Activated naive CD8-positive, alpha-beta T cell treated with anti-CD3 and anti-CD28 coated beads, Interleukin-2, amount 50 U/mL, for 16 hours (primary cell): ENCODE measurements around the gene C1QBP.
"Not testable (repeated sequence)": the region's sequence is repeated elsewhere in the genome, so short reads cannot be mapped to it uniquely, and the experiment has no call there.

ENCODE experiments used
- DNase-seq: peaks from one replicate; pipeline ENCODE4 v3.0.0-alpha.2; 2020; ENCODE audit warnings: low read depth, low spot score

Gene C1QBP

DNA sequence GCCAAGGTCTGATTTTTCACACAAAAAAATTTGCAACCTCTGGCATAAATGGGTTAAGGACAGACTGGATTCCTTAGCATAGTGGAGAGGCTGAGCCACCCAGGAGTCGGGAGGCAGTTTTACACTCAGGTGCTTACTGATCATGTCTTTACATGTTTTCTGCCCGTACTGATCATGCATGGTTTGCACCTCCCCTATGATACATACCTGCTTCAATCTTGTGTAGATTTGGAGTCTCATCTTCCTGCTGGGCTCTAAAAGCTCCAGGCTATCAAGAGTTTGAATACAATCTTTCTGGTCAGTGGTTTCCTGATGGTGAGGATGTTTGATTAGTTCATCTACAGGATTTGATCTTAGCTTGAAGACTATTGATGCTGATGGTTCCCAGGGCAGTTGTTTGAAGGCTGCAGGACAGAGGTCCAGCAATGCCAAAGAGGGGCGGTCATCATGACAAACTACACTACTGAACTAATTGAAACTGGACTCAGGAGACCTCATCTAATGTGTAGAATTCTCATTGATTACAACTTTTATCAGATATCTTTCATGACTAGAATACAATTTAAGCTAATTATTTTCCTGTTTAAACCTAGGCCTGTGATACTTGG lies 6.9 kb downstream of the C1QBP start:
- DNase-seq, result no peak

DNA sequence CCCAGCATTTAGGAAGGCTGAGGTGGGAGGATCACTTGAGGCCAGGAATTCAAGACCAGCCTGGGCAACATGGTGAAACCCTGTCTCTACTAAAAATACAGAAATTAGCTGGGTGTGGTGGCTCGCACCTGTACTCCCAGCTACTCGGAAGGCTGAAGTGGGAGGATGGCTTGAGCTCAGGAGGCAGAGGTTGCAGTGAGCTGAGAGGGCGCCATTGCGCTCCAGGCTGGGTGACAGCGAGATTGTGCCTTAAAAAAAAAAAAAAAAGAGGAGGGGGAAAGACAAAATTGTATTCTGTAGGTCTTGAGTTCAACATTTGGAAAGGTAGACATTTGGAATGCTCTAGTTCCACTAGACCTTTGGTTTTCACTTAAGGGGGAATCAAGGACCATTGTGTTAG lies 7.7 kb downstream of the C1QBP start:
- not testable (repeated sequence) for DNase-seq

DNA sequence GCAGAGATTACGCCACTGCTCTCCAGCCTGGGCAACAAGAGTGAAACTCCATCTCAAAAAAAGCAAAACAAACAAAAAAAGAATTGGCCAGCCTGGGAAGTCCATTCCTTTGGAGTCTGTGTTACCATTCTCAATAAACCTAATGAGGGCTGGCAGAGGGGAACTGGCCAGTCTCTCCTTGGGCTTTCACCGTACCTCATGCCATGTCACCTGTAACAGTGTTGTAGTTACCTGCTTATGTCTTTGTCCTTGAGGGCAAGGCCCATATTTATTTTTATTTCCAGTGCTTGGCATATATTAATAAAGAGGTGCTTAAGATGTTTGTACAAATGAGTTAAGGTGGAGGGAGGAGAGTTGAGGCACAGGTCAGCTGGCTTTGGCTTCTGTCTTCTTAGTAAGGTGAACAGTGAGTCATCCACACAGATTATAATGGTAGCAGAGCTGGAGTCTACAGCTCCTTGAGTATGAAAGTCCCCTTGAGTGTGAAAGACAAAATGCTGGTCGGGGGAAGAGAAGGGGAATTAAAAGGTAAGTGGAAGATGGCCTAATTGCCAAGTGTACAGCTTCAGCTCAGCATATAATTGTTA lies 8.4 kb downstream of the C1QBP start:
- no peak for DNase-seq

DNA sequence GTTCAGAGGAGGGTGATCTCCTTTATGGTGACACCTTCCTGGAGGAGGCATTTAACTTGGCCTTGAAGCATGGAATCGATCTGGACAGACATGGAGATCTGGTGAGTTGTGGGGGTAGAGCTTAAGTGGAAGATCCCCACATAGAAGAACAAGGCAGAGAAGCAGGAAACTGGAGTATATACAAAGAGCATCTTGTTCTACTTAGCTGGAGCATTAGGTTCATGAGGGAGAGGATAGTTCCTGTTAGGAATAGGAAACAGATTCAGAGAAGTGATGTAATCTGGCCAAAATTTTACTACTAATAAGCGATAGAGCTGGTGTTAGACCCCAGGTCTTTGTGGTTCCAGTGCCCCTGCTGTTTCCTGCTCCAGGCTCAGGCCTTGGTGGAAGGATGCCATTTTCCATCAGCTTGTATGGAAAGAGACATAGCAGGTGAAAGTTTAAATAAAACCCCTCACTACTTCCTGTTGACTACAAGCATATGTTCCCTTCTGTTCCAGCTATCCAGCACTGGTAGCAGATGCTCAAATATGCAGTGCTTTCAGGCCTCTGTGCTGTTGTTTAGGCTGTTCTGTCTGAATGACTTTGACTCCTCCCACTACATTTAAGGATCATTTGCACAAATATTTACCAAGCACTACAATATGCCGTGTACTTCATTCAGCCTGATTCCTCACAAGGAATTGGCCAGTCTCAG lies 9.6 kb downstream of the C1QBP start:
- no peak for DNase-seq

DNA sequence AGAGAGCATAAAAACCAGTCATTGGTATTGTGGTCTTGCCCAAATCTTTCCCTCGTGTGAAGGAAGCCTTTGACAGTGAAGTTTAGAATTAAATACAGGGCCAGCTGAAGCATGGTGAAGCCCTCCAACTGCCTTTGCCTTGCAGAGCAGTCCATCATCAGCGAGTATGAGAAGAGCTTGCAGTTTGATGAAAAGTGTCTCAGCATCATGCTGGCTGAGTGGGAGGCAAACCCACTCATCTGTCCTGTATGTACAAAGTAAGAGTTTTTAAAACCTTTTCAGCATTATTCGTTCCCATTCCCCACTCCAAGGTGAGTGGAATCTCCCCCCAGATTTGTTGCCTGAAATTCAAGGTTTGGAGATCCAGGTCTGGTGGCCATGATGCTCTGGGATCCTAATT lies 13.1 kb downstream of the C1QBP start:
- DNase-seq, result no peak

DNA sequence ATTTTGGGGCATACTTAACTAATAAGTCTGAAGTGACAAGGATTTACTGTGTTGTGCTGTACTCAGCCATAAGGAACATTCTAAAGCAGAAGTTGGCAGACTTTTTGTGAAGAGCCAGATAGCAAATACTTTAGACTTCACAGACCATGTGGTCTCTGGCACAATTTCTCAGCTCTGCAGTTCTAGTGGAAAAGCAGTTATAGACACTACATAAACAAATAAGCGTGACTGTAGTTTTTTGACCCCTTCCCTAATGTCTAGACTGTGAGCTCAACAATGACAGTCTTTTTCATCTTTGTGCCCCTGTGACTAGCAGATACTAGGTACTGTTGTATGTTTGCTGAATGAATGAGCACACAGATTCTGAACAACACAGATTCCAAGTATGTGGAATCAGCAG lies 14.0 kb downstream of the C1QBP start:
- no peak for DNase-seq

DNA sequence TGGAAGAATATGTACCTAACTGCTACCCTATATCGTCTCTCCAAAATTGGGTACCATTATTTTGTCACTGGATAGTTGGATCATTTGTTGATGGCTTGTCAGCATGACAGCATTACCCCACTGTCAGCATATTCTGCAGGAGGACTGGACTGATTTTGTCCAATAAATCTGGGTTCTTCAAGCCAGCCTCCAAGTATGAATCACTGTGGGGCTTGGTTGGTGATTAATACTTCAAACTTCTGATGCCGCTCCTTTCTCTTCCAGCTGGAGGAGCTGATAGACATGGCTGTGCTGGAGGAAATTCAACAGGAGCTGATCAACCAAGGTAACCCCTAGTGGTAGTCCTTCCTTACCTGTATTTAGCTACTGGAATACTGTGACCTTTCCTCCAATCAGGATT lies 16.4 kb downstream of the C1QBP start:
- no peak for DNase-seq

DNA sequence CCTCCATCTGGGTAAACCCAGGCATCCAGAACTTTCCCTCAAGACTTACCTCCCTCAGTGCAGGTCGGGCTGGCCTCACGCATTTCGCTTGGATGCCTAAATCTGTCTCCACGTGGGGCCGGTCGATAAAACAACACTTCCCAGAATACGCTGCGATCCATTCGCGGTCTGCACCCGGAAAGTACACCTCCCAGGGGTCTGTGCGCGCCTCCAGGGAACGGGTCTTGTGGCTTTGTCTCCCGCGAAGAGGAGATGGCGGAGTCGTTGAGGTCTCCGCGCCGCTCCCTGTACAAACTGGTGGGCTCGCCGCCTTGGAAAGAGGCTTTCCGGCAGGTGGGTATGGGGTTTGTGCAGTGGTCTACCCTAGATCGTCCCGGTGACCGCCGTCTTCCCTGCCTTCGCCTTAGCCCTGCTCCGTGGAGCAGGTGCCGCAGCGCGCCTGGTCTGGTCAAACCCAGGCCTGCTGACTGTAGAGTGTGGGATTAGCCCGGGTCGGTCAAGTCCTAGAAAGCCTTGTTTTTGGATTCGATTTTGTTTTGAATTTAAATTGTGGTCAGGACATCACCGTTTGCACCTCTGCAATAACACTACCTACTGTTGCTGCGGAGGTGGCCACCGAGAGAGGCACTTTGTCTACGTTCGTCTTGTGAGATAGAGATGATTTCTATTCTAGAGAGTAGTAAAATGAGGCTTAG lies 18.8 kb downstream of the C1QBP start, which contains the start of gene RPAIN:
Gene RPAIN, plus strand, starts transcription at position 224 of the 695 bp plus-strand sequence. Its CDS starts 29 bp downstream, at position 253.
- peak; percentile 64 for DNase-seq

DNA sequence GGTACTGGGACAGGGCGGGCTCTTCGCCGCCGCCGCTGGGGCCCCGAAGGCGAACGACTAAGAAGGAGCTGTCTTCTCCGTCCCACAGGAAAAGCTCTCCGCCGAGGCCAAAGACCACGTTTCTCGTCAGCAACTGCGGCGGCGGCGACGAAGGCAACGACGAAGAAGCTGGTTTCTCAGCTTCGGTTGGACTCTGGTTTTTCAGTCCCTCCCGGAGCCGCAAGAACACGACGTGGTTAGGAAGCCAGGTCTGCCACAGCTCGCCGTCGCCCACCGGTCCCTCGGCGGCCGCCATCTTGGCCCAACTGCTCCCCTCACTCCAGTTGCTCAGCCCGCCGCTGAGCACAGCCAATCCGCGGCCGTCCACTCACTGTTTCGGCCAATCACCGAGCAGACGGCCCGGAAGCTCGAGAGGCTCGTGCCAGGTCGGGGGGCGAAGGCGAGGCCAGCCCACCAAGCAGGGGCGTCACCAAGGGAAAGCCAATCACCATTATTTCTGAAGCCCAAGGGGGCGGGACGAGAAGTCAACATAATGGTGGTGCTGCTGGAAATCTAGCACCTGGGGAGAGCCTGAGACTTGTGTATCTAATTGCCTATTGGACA lies 19.5 kb downstream of the C1QBP start, which contains the start of gene NUP88:
Gene NUP88, minus strand, starts transcription at position 307 of the 603 bp plus-strand sequence. Its CDS starts 12 bp downstream, at position 295.
- peak; percentile 97 for DNase-seq

DNA sequence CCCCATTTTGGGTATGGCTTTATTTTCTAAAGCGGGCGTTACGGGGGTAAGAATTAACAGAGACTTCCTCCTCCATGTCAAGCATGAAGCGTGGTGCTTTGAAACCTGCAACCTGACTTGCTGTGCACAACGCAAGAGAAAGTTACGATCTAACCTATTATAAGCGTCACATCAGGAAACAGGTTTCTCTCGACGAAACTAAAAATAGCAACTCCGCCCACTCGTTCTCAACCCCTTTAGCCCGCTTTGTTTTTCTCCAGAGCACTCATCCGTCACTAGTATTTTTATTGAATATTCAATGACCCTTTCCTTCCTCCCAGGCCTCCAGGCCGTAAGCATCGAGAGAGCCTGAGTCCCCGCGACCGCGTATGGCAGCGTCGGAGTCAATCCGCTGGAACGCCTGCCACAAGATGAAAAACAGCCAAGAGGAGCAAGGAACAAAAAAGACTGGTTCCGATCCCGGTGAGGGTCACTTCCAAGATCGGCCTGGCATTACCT lies 20.0 kb downstream of the C1QBP start:
- DNase-seq, result peak; percentile 60

DNA sequence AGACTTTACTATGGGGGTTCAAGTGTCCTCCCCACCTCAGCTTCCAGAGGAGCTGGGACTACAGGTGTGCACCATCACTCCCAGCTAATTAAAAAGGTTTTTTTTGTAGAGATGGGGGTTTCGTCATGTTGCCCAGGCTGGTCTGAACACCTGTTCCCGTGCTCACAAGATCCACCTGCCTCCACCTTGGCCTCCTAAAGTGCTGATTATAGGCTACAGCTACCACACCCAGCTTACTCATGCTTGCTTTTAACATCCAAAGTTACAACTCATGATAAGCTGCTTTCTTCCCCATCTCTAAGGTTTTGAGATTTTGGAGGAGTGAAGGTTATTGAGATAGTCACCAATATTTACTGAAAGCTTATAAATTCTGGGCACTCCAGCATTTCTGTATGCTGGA lies 22.1 kb downstream of the C1QBP start:
- no peak for DNase-seq

DNA sequence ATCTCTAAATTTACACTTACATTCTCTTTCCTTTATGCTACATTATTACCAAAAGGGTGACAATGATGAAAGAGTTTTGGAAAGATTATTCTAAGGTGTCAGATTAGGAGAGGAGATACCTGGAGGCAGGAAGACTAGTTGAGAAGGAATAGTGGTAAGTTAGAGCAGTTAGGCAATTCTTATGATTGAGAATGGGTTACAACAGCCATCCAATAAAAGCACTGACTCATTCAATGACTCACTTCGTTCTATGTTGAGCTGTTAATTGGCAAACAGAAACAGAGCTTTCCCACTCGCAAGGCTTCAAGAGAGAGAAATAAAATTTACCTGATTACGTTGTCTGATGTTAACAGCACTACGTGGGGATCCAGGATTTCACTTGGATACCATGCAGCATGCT lies 25.3 kb downstream of the C1QBP start:
- no peak for DNase-seq

DNA sequence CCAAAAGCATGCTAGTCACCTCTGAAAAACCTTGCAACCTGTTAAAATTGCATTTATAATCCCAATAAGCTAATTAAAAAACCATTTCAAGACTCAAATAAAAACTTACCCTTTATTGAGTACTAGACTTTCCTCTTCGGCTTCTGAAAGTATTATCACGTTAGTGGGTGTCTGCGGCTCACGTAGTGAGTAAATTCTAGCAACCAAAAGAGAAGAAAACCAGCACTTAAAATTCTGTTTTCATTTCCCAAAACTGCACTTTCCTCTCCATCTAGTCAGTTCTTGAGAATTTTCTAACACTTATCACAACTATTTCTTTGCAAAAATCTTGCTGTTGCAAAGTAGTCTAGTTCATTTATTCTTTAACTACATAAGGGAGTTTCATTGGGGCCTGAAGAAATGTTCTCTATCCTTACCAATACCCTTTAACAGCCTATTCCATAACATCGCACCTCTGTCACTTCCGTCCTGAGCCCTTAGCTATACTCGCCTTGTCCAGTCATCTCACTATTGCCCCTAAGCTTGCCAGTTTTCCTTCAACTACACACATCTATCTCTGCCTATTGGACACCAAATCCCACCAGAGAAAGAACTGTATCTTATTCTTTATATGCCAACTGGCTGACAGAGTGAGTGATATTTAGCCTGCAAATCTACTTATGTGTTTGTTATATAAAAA lies 28.2 kb downstream of the C1QBP start:
- no peak for DNase-seq

DNA sequence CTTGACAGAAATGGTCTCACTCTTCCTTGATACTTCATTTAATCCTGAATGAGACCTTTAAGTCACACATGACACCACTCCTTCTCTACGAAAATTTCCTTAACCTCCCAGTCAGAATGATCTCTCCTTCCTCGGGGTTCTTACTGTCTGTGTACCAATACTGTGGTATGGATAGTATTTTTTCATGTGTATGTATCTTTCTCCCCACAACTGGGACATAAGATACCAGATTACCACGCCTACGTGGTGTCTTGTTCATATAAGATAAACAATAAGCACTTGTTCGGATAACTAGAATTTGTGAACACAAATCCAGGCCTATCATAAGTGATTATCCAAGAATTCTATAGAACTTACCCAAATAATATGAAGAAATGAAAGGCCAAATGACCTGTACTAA lies 30.8 kb downstream of the C1QBP start:
- DNase-seq, result no peak

DNA sequence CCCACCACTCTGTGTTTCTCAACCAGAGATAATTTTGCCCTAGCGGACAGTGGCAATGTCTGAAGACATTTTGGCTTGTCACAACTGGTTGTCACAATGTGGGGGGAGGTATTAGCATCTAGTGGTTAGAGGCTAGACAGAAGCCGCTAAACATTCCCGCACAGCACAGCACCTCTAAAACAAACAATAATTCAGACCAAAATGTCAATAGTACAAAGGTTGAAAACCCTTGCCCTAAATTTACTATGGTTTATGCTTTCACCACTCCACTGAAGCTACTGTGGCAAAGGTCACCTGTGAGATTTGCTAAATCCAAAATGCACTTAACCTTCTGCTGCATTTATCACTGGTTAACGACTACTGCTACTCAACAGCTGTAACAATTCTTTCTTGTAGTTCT lies 33.6 kb downstream of the C1QBP start:
- DNase-seq, result no peak

DNA sequence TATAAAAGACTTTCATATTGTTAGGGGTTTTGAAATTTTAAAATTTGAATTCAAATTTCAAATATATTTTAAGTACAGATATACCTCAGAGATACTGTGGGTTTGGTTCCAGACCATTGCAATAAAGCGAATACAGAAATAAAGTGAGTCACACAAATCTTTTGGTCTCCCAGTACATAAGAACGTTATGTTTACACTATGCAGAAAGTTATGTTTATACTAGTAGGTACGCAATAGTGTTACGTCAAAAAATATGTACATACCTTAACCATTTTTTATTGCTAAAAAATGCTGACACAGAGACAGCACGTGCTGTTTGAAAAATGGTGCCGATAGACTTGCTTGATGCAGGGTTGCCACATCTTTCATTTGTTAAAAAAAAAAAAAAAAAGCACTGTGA lies 39.2 kb downstream of the C1QBP start:
- no peak for DNase-seq

DNA sequence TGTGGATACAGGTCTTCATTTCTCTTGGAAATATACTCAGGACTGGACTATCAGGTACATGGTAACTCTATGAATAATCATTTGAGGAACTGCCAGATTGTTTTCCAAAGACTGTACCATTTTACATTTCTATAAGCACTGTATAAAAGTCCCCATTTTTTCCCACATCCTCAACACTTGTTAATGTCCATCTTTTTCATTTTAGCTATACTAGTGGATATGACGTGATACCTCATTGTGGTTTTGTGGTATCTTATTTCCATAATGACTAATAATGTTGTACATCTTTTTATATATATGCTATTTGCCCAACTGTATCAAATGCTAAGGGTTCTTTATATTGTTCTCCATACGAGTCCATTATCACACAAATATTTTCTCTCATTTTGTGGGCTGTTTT lies 42.3 kb downstream of the C1QBP start:
- no peak for DNase-seq

DNA sequence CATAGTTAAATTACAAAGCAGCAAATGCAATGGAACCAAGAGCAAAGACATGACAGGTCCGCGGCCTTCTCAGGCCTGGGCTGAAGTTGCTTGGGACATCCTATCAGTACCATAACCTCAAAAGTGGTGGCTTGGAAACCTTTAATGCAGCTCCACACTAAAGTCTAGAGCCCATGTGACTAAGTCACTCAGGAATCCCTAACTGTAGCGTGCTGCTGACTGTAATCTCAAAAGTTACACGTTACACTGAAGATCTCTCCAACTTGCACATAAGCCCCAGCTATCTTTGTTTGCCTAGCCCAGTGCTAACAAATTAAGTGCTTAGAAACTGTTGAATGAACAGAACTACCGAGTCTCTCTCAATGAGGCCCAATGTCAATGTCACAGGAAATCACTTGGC lies 47.3 kb downstream of the C1QBP start:
- no peak for DNase-seq
